Sigmoid colon (tissue), 4 donors: ENCODE data around the gene SELENOK.

Experiments
- CTCF ChIP-seq, 4 experiments: fragments of 450-650 bp in 3 of 4; fragments of 200-600 bp in 1 of 4; IDR thresholded peaks; one replicate each; pipeline ENCODE4 v1.5.1; 2016 to 2019; ENCODE audit warnings: antibody characterized with exemption in 4 of 4, mild to moderate bottlenecking in 3 of 4, moderate library complexity in 2 of 4
- EP300 ChIP-seq, 4 donors: sonication (generic); formaldehyde crosslinking; IDR thresholded peaks; one replicate each; pipeline ENCODE4 v1.6.1; 2017; ENCODE audit warnings: antibody characterized with exemption in 4 of 4
- POLR2A ChIP-seq, 2 donors: fragments of 450-650 bp; IDR thresholded peaks; one replicate each; pipeline ENCODE4 v1.6.1; 2016; ENCODE audit warnings: antibody characterized with exemption in 2 of 2, mild to moderate bottlenecking in 2 of 2, moderate library complexity in 2 of 2
- POLR2AphosphoS5 ChIP-seq, 4 donors: sonication (generic); formaldehyde crosslinking; IDR thresholded peaks; one replicate each; pipeline ENCODE4 v1.6.1; 2017; ENCODE audit warnings: antibody characterized with exemption in 4 of 4

- TF ChIP-seq CTCF (IDR thresholded peaks at IDR 0.05) (no peak), EP300 (IDR thresholded peaks at IDR 0.05) (no peak), POLR2AphosphoS5 (IDR thresholded peaks at IDR 0.05) (no peak), POLR2A (IDR thresholded peaks at IDR 0.05) (no peak)
These were observed 47.2 kb downstream of the SELENOK start for GRCh38 chr3:53844262-53845102.
